ENCODE data around the gene CCT5.

DNA sequence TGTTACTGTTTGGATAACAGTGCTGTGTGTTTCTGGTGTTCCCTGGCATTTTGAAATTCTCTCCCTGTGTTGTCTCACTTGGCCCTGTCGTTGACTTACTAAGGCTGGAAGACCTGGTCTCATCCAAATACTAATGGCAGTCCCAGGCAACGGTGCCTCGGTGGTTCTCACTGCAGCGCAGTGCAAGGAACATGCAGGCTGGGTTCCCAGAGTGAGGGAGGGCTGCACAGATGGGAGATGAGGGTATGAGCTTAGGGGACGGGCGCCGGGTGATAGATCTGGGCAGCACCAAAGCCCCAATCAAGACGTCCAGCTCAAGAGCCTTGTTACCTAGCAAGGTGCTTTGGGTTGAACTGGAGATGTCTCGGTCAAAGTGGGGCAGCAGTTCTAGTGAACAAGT is 11.0 kb downstream of the CCT5 start:
- no peak for TF ChIP-seq CTCF (IDR thresholded peaks at IDR 0.05)
- TF ChIP-seq POLR2A (IDR thresholded peaks at IDR 0.05) = no peak
